IPS-15b (cell line): ENCODE data around the gene PTCH1.

Source experiments
- H3K27me3 ChIP-seq: one replicate; pipeline ENCODE4 v1.6.1; 2013; ENCODE audit warnings: low read length; ENCODE audit not compliant: control insufficient read depth, insufficient read depth
- H3K36me3 ChIP-seq: one replicate; pipeline ENCODE4 v1.6.1; 2013; ENCODE audit warnings: low read length; ENCODE audit not compliant: control insufficient read depth, insufficient read depth
- H3K4me1 ChIP-seq: one replicate; pipeline ENCODE4 v1.6.1; 2013; ENCODE audit warnings: mild to moderate bottlenecking, low read length; ENCODE audit not compliant: control insufficient read depth, insufficient read depth
- H3K4me3 ChIP-seq: one replicate; pipeline ENCODE4 v1.5.1; 2013; ENCODE audit warnings: low read depth, low read length
- H3K9ac ChIP-seq: one replicate; pipeline ENCODE4 v1.6.1; 2013; ENCODE audit warnings: low read depth, mild to moderate bottlenecking, low read length
- H3K9me3 ChIP-seq: one replicate; pipeline ENCODE4 v1.6.1; 2013; ENCODE audit warnings: mild to moderate bottlenecking, low read length; ENCODE audit not compliant: control insufficient read depth, insufficient read depth

PTCH1 gene

GRCh38 chr9:95441081-95441480 is 75.7 kb downstream of the PTCH1 start:
- H3K9me3 ChIP-seq = no peaks in the 10 kb centered on the region
- H3K36me3 ChIP-seq = peaks cover 1% of the 10 kb centered on the region
- no peaks in the 10 kb centered on the region for H3K27me3 ChIP-seq
- no peak overlapping the region for H3K9ac ChIP-seq
- no peak overlapping the region for H3K4me3 ChIP-seq
- peaks cover 3% of the 10 kb centered on the region for H3K4me1 ChIP-seq

DNA sequence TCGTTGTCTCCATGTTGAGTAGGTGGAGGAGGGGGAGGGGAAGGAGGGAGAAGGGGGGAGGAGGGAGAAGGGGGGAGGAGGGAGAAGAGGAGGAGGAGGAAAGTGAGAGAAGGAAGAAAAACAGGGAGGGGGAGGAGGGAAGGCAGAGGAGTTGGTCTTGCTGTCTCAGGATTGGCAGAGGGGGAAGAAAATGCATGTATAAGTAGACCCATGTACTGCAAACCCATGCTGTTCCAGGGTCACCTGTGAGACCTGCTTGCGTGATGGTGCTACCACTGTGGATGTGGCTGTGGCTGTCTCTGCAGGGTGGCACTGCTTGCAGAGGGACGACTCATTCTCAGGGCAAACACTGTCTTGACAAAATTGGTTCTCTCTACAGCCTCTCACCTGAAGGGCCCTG is 76.3 kb downstream of the PTCH1 start:
- Histone ChIP-seq H3K9ac (no peak overlapping the region), H3K4me3 (no peak overlapping the region), H3K36me3 (no peaks in the 10 kb centered on the region), H3K9me3 (no peaks in the 10 kb centered on the region), H3K27me3 (peaks cover 1% of the 10 kb centered on the region), H3K4me1 (peaks cover 3% of the 10 kb centered on the region)

GRCh38 chr9:95438561-95439357 is 78.0 kb downstream of the PTCH1 start:
- Histone ChIP-seq H3K4me1 (peaks cover 8% of the 10 kb centered on the region), H3K27me3 (peaks cover 11% of the 10 kb centered on the region), H3K9me3 (no peaks in the 10 kb centered on the region), H3K36me3 (no peaks in the 10 kb centered on the region), H3K4me3 (no peak overlapping the region), H3K9ac (no peak overlapping the region)

DNA sequence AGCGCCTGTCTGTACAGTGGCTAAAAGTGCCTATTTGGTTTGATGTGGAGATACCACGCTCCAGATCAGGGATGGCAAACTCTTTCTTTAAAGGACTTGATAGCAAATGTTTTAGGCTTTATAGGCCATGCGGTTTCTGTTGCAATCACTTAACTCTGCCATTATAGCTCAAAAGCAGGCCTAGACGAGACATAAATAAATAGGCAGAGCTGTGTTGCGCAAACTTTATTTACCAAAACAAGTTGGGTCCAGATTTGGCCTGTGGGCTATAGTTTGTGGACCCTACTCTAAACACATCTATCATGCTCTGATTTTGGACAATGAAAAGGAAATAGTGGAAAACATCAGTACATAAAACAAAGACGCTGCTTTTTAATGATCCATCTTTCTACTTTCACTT is 79.2 kb downstream of the PTCH1 start:
- Histone ChIP-seq H3K36me3 (no peaks in the 10 kb centered on the region), H3K4me1 (peaks cover 8% of the 10 kb centered on the region), H3K27me3 (peaks cover 11% of the 10 kb centered on the region), H3K9ac (no peak overlapping the region), H3K9me3 (no peaks in the 10 kb centered on the region), H3K4me3 (no peak overlapping the region)

DNA sequence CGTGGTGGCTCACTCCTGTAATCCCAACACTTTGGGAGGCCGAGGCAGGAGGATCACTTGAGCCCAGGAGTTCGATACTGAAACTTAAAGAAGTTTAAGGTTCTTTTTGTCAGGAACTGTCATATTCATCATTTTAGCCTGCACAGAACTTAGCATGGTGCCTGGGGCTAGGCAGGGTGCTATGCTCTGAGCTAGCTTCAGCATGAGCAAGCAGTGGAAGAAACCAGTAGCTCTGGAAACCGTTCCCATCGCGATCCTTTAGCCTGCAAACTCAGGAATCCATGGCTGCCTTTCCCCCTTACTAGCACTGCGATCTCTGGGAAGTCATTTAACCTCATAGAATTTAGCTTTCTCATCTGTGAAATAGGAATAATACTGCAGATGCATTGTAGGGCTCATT is 80.4 kb downstream of the PTCH1 start:
- Histone ChIP-seq H3K9ac (no peak overlapping the region), H3K36me3 (no peaks in the 10 kb centered on the region), H3K9me3 (no peaks in the 10 kb centered on the region), H3K4me3 (no peak overlapping the region), H3K27me3 (peaks cover 11% of the 10 kb centered on the region), H3K4me1 (peaks cover 8% of the 10 kb centered on the region)

- H3K36me3 ChIP-seq = no peaks in the 10 kb centered on the region
- no peaks in the 10 kb centered on the region for H3K9me3 ChIP-seq
- H3K27me3 ChIP-seq = peaks cover 11% of the 10 kb centered on the region
- no peak overlapping the region for H3K4me3 ChIP-seq
- no peak overlapping the region for H3K9ac ChIP-seq
- H3K4me1 ChIP-seq = peaks cover 5% of the 10 kb centered on the region
Measured at GRCh38 chr9:95435074-95435728, 81.6 kb downstream of the PTCH1 start.

- Histone ChIP-seq H3K9ac (no peak overlapping the region), H3K36me3 (no peaks in the 10 kb centered on the region), H3K4me3 (peak overlapping the region; percentile 50)
Measured at GRCh38 chr9:95434116-95435073, 82.4 kb downstream of the PTCH1 start.

GRCh38 chr9:95433096-95433819 is 83.5 kb downstream of the PTCH1 start:
- H3K4me3 ChIP-seq = no peak overlapping the region

More at GRCh38 chr9:95434116-95435073, 82.4 kb downstream of the PTCH1 start:
- Histone ChIP-seq H3K9me3 (no peaks in the 10 kb centered on the region), H3K4me1 (peaks cover 5% of the 10 kb centered on the region), H3K27me3 (peaks cover 11% of the 10 kb centered on the region)

GRCh38 chr9:95431286-95431685 is 85.5 kb downstream of the PTCH1 start:
- H3K36me3 ChIP-seq = no peaks in the 10 kb centered on the region
- H3K27me3 ChIP-seq = peaks cover 11% of the 10 kb centered on the region
- H3K9ac ChIP-seq = no peak overlapping the region
- H3K9me3 ChIP-seq = no peaks in the 10 kb centered on the region
- no peak overlapping the region for H3K4me3 ChIP-seq
- peaks cover 5% of the 10 kb centered on the region for H3K4me1 ChIP-seq

More at GRCh38 chr9:95433096-95433819, 83.5 kb downstream of the PTCH1 start:
- Histone ChIP-seq H3K36me3 (no peaks in the 10 kb centered on the region), H3K27me3 (peaks cover 11% of the 10 kb centered on the region), H3K9ac (no peak overlapping the region), H3K4me1 (peaks cover 5% of the 10 kb centered on the region), H3K9me3 (no peaks in the 10 kb centered on the region)

- peaks cover 6% of the 10 kb centered on the region for H3K27me3 ChIP-seq
- H3K9ac ChIP-seq = no peak overlapping the region
- H3K36me3 ChIP-seq = no peaks in the 10 kb centered on the region
- H3K4me1 ChIP-seq = peaks cover 5% of the 10 kb centered on the region
- H3K4me3 ChIP-seq = no peak overlapping the region
- H3K9me3 ChIP-seq = no peaks in the 10 kb centered on the region
Measured at GRCh38 chr9:95429948-95430620, 86.7 kb downstream of the PTCH1 start.
